T-cell (primary cell): ENCODE measurements around the gene LRRC17. TPM values are rescaled to one million over a fixed set of nuclear protein-coding genes. Genes with fewer than 3 reads are reported as not detected.
"Not testable (repeated sequence)": the region's sequence is repeated elsewhere in the genome, so short reads cannot be mapped to it uniquely, and the experiment has no call there.

ENCODE experiments used
- ATAC-seq, 4 experiments: fragments of 200-7000 bp in 3 of 4; fragments of 150-1000 bp in 1 of 4; cut with Tn5 transposase; replicated peaks in 1 of 4; 1 replicate in 3 of 4; 2 replicates in 1 of 4; pipeline ENCODE4 v1.10.0; 2021; ENCODE audit warnings: moderate library complexity in 3 of 4, mild to moderate bottlenecking in 2 of 4, moderate number of reproducible peaks in 1 of 4
- CTCF ChIA-PET, 2 donors: fragments of 300-600 bp; sonication (Branson Sonifier 250); formaldehyde crosslinking; loops; one replicate each; lab custom pipeline; 2022; ENCODE audit warnings: antibody characterized with exemption in 2 of 2; lab: Charles Lee
- POLR2A ChIA-PET, 2 donors: fragments of 300-600 bp; sonication (Branson Sonifier 250); formaldehyde crosslinking; loops; one replicate each; lab custom pipeline; 2022; ENCODE audit warnings: antibody characterized with exemption in 2 of 2; lab: Charles Lee
- DNase-seq, 35 experiments: peaks; one replicate each; pipeline versions ENCODE4 v3.0.0 to v3.0.0-alpha.2; 2013 to 2023
- H3K27ac ChIP-seq: one replicate; pipeline ENCODE4 v1.5.1; 2013; ENCODE audit warnings: low read length
- H3K27me3 ChIP-seq, 2 experiments: replicated peaks in 1 of 2; 1 replicate in 1 of 2; 2 replicates in 1 of 2; pipeline versions ENCODE4 v1.6.1 to v1.7.0; 2013; ENCODE audit warnings: low read length in 1 of 2, mixed read lengths in 1 of 2; ENCODE audit not compliant: control insufficient read depth in 2 of 2, insufficient read depth in 2 of 2; ENCODE audit errors: extremely low read depth in 1 of 2
- H3K36me3 ChIP-seq, 2 donors: 1 replicate in 1 of 2; 2 replicates in 1 of 2; pipeline versions ENCODE4 v1.6.1 to v1.7.0; 2013; ENCODE audit warnings: low read length in 1 of 2; ENCODE audit not compliant: control insufficient read depth in 2 of 2, insufficient read depth in 1 of 2; ENCODE audit errors: extremely low read depth in 1 of 2
- H3K4me1 ChIP-seq, 2 experiments: 1 replicate in 1 of 2; 2 replicates in 1 of 2; pipeline versions ENCODE4 v1.6.1 to v1.7.0; 2013; ENCODE audit warnings: low read length in 2 of 2, mixed read lengths in 1 of 2; ENCODE audit not compliant: insufficient read depth in 2 of 2, control insufficient read depth in 1 of 2; ENCODE audit errors: extremely low read depth in 1 of 2
- H3K4me3 ChIP-seq, 2 donors: 1 replicate in 1 of 2; 2 replicates in 1 of 2; pipeline versions ENCODE4 v1.5.1 to v1.7.0; 2013; ENCODE audit warnings: mild to moderate bottlenecking in 2 of 2, low read length in 1 of 2, moderate library complexity in 1 of 2; ENCODE audit not compliant: control insufficient read depth in 1 of 2; ENCODE audit errors: extremely low read depth in 1 of 2
- H3K9me3 ChIP-seq: 2 replicates; pipeline ENCODE4 v1.7.0; 2013
- H3K27ac Mint-ChIP-seq, 2 donors: one replicate each; pipeline ENCODE4 v1.8.0; 2020 to 2021; ENCODE audit warnings: mild to moderate bottlenecking in 2 of 2, mixed read lengths in 2 of 2
- H3K27me3 Mint-ChIP-seq, 2 donors: one replicate each; pipeline ENCODE4 v1.8.0; 2021 to 2022; ENCODE audit warnings: mixed read lengths in 2 of 2
- H3K36me3 Mint-ChIP-seq: one replicate; pipeline ENCODE4 v1.8.0; 2021; ENCODE audit warnings: mixed read lengths
- H3K4me1 Mint-ChIP-seq, 3 donors: one replicate each; pipeline ENCODE4 v1.8.0; 2020 to 2022; ENCODE audit warnings: mixed read lengths in 3 of 3, mild to moderate bottlenecking in 1 of 3
- H3K4me3 Mint-ChIP-seq, 3 donors: one replicate each; pipeline ENCODE4 v1.8.0; 2020 to 2022; ENCODE audit warnings: mild to moderate bottlenecking in 3 of 3, mixed read lengths in 3 of 3, moderate library complexity in 3 of 3
- H3K9me3 Mint-ChIP-seq, 3 donors: one replicate each; pipeline ENCODE4 v1.8.0; 2020 to 2022; ENCODE audit warnings: mixed read lengths in 3 of 3
- WGBS: methylation state at CpG from one replicate; pipeline ENCODE4 v1.1.5; 2013; ENCODE audit warnings: missing lambda C conversion rate; ENCODE audit not compliant: insufficient coverage; 5-methylcytosine and 5-hydroxymethylcytosine counted together
- total RNA-seq, 35 experiments: library from RNA in 6 of 35; stranded (reverse) in 6 of 35; fragments of 120-200 nt in 1 of 35; gene quantifications; one replicate each; pipeline versions ENCODE4 v1.2.1 to v1.2.4 and lab custom pipeline; 2013 to 2026

LRRC17 gene
- total RNA-seq, 5 donors from 2014 or later (not counting 1 experiment from before 2014, with no cell fraction given) = 0.18 to 0.47 (median 0.36) TPM

DNA sequence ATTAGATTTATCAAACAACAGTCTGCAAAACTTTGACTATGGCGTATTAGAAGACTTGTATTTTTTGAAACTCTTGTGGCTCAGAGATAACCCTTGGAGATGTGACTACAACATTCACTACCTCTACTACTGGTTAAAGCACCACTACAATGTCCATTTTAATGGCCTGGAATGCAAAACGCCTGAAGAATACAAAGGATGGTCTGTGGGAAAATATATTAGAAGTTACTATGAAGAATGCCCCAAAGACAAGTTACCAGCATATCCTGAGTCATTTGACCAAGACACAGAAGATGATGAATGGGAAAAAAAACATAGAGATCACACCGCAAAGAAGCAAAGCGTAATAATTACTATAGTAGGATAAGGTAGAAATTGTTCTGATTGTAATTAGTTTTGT, 31.4 kb downstream of the LRRC17 start:
- ChIA-PET POLR2A (no interaction called here), CTCF (no interaction called here)
- Mint-ChIP-seq H3K4me1 (no peaks in the 10 kb centered on the region), H3K4me3 (no peak overlapping the region), H3K27ac (no peak overlapping the region), H3K9me3 (no peaks in the 10 kb centered on the region), H3K36me3 (no peaks in the 10 kb centered on the region), H3K27me3 (peaks cover 0 to 2% of the 10 kb centered on the region in 2 donors)
- no peaks in the 10 kb centered on the region for H3K36me3 ChIP-seq
- H3K27me3 ChIP-seq = no peaks in the 10 kb centered on the region
- H3K4me3 ChIP-seq = no peak overlapping the region
- no peaks in the 10 kb centered on the region for H3K9me3 ChIP-seq
- no peak overlapping the region for H3K27ac ChIP-seq
- ATAC-seq (no peak), DNase-seq (no peak)
- no peaks in the 10 kb centered on the region for H3K4me1 ChIP-seq
- 100% methylated on average over 1 of the region's 4 CpGs for WGBS

DNA sequence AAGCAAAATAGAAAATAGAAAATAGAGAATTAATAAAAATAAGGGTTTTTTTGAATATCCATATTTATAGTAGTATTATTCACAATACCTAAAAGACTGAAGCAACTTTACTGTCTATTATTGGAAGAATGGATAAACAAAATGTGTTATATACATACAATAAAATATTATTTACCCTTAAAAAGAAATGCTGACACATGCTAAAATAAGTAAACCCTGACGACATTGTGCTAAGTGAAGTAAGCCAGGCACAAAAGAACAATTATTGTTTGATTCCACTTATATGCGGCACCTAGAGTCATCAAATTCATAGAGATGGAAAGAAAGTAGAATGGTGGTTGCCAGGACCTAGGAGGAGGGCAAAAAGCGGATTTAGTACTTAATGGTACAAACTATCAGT, 39.0 kb downstream of the LRRC17 start:
- Histone ChIP-seq H3K9me3 (no peaks in the 10 kb centered on the region), H3K27me3 (no peaks in the 10 kb centered on the region), H3K4me3 (no peak overlapping the region), H3K27ac (no peak overlapping the region), H3K36me3 (no peaks in the 10 kb centered on the region), H3K4me1 (no peaks in the 10 kb centered on the region)
- H3K9me3 Mint-ChIP-seq = peaks cover 18 to 39% (median 20%) of the 10 kb centered on the region in 3 donors
- H3K4me1 Mint-ChIP-seq = no peaks in the 10 kb centered on the region
- no peak for DNase-seq
- ChIA-PET POLR2A (no interaction called here), CTCF (no interaction called here)
- ATAC-seq = no peak
- H3K36me3 Mint-ChIP-seq = peaks cover 18% of the 10 kb centered on the region
- peaks cover 0 to 3% of the 10 kb centered on the region in 2 donors for H3K27me3 Mint-ChIP-seq
- 89% methylated on average over 3 of the region's 3 CpGs for WGBS
- no peak overlapping the region for H3K4me3 Mint-ChIP-seq
- H3K27ac Mint-ChIP-seq = no peak overlapping the region

DNA sequence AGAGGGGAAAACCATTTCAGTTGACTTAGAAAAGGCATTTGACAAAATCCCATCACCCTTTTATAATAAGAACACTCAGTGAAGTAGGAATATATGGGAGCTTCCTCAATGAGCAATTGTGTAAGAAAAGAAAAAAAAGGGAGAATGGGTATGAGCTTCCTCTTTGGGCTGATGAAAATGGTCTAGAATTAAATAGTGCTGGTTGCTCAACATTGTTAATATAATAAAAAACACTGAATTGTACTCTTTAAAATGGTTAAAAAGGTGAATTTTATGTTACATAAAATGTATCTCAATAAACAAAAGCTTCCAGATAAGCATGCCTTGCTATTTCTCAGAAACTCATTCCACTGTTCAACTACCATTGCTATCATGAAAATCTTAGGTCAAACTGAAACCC, 40.6 kb downstream of the LRRC17 start:
- peaks cover 18 to 46% (median 20%) of the 10 kb centered on the region in 3 donors for H3K9me3 Mint-ChIP-seq
- CTCF ChIA-PET = no interaction called here
- Histone ChIP-seq H3K9me3 (no peaks in the 10 kb centered on the region), H3K27me3 (no peaks in the 10 kb centered on the region), H3K4me1 (no peaks in the 10 kb centered on the region), H3K36me3 (no peaks in the 10 kb centered on the region), H3K4me3 (no peak overlapping the region), H3K27ac (no peak overlapping the region)
- ATAC-seq = no peak
- H3K27ac Mint-ChIP-seq = no peak overlapping the region
- no peaks in the 10 kb centered on the region for H3K4me1 Mint-ChIP-seq
- POLR2A ChIA-PET = no interaction called here
- peaks cover 18% of the 10 kb centered on the region for H3K36me3 Mint-ChIP-seq
- peaks cover 0 to 5% of the 10 kb centered on the region in 2 donors for H3K27me3 Mint-ChIP-seq
- DNase-seq = no peak
- H3K4me3 Mint-ChIP-seq = no peak overlapping the region

DNA sequence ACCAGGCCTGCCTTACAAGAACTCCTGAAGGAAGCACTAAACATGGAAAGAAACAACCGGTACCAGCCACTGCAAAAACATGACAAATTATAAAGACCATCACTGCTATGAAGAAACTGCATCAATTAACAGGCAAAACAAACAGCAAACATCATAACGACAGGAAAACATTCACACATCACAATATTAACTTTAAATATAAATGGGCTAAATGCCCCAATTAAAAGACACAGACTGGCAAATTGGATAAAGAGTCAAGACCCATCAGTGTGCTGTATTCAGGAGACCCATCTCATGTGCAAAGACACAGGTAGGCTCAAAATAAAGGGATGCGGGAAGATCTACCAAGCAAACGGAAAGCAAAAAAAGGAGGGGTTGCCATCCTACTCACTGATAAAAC, 41.6 kb downstream of the LRRC17 start:
- CTCF ChIA-PET, H3K27ac ChIP-seq, H3K27me3 Mint-ChIP-seq, H3K4me3 Mint-ChIP-seq, H3K9me3 ChIP-seq, H3K36me3 ChIP-seq, H3K4me1 ChIP-seq, POLR2A ChIA-PET, ATAC-seq, H3K4me3 ChIP-seq, H3K27me3 ChIP-seq, H3K27ac Mint-ChIP-seq, DNase-seq, H3K4me1 Mint-ChIP-seq: not testable (repeated sequence)
- Mint-ChIP-seq H3K9me3 (peaks cover 18 to 46% (median 20%) of the 10 kb centered on the region in 3 donors), H3K36me3 (peaks cover 18% of the 10 kb centered on the region)
- WGBS = no CpG with 5 or more reads among the region's 4 CpGs

DNA sequence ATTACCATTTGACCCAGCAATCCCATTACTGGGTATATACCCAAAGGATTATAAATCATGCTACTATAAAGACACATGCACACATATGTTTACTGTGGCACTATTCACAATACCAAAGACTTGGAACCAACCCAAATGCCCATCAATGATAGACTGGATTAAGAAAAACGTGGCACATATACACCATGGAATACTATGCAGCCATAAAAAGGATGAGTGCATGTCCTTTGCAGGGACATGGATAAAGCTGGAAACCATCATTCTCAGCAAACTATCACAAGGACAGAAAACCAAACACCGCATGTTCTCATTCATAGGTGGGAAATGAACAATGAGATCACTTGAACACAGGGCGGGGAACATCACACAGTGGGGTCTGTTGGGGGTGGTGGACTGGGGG, 45.2 kb downstream of the LRRC17 start:
- H3K4me3 ChIP-seq, CTCF ChIA-PET, H3K27me3 ChIP-seq, H3K36me3 ChIP-seq, H3K27ac Mint-ChIP-seq, H3K4me1 Mint-ChIP-seq, POLR2A ChIA-PET, H3K4me1 ChIP-seq, H3K27me3 Mint-ChIP-seq, ATAC-seq, H3K27ac ChIP-seq, DNase-seq, H3K9me3 ChIP-seq, H3K4me3 Mint-ChIP-seq: not testable (repeated sequence)
- peaks cover 16 to 39% (median 20%) of the 10 kb centered on the region in 3 donors for H3K9me3 Mint-ChIP-seq
- H3K36me3 Mint-ChIP-seq = peaks cover 18% of the 10 kb centered on the region
- no CpG with 5 or more reads among the region's 3 CpGs for WGBS

DNA sequence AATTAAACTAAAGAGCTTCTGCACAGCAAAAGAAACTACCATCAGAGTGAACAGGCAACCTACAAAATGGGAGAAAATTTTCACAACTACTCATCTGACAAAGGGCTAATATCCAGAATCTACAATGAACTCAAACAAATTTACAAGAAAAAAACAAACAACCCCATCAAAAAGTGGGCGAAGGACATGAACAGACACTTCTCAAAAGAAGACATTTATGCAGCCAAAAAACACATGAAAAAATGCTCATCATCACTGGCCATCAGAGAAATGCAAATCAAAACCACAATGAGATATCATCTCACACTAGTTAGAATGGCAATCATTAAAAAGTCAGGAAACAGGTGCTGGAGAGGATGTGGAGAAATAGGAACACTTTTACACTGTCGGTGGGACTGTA, 49.2 kb downstream of the LRRC17 start:
- WGBS = no CpG with 5 or more reads among the region's 2 CpGs
- H3K27me3 Mint-ChIP-seq, H3K27ac Mint-ChIP-seq, H3K36me3 Mint-ChIP-seq, H3K4me3 Mint-ChIP-seq, H3K27ac ChIP-seq, H3K36me3 ChIP-seq, CTCF ChIA-PET, H3K27me3 ChIP-seq, H3K4me1 Mint-ChIP-seq, DNase-seq, H3K4me3 ChIP-seq, ATAC-seq, POLR2A ChIA-PET, H3K4me1 ChIP-seq, H3K9me3 ChIP-seq, H3K9me3 Mint-ChIP-seq: not testable (repeated sequence)

DNA sequence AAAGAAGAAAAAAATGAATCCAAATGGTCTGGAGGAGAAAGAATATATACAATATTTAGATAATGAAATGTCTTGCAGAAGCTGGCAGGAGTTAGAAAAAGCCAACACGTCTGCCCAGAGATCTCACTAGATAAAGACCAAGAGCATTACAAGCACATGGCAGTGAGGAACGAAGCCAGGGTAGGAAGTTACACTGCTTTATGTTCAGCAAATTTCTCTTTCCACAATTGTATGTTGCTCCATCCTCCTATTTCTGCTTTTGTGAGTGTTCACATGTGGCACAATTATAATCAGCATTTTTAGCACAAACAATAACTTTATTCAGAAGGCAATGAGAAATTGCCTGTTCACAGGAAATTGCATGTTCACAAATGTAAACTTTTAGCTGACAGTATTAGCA, 53.7 kb downstream of the LRRC17 start:
- no peaks in the 10 kb centered on the region for H3K9me3 ChIP-seq
- H3K36me3 Mint-ChIP-seq = peaks cover 2% of the 10 kb centered on the region
- DNase-seq (no peak), ATAC-seq (no peak)
- no peaks in the 10 kb centered on the region for H3K9me3 Mint-ChIP-seq
- no peak overlapping the region for H3K27ac ChIP-seq
- POLR2A ChIA-PET = no interaction called here
- no peak overlapping the region for H3K27ac Mint-ChIP-seq
- H3K36me3 ChIP-seq = no peaks in the 10 kb centered on the region
- H3K27me3 Mint-ChIP-seq = no peaks in the 10 kb centered on the region
- CTCF ChIA-PET = no interaction called here
- H3K4me1 Mint-ChIP-seq = no peaks in the 10 kb centered on the region
- H3K4me1 ChIP-seq = no peaks in the 10 kb centered on the region
- H3K4me3 ChIP-seq = no peak overlapping the region
- no peaks in the 10 kb centered on the region for H3K27me3 ChIP-seq
- no CpG with 5 or more reads among the region's 2 CpGs for WGBS
- H3K4me3 Mint-ChIP-seq = no peak overlapping the region
